Kidney (tissue), 14 donors: ENCODE data around the gene AOC1. TPM values are rescaled to one million over a fixed set of nuclear protein-coding genes. Genes with fewer than 3 reads are reported as not detected.

Experiments used
- DNase-seq, 5 donors: peaks; one replicate each; pipeline ENCODE4 v3.0.0-alpha.2; 2013 to 2020
- FAIRE-seq: peaks from 2 replicates; lab custom pipeline; 2012; peaks lifted over from hg19 to GRCh38; lab: Jason Lieb, UNC
- H3K27ac ChIP-seq, 2 donors: one replicate each; pipeline ENCODE4 v1.7.0; 2013; ENCODE audit warnings: low read depth in 2 of 2, low read length in 2 of 2, inconsistent platforms in 1 of 2
- H3K27me3 ChIP-seq: one replicate; pipeline ENCODE4 v1.7.1; 2013; ENCODE audit warnings: low read length, inconsistent platforms; ENCODE audit not compliant: control insufficient read depth, insufficient read depth
- H3K36me3 ChIP-seq, 3 donors: one replicate each; pipeline versions ENCODE4 v1.7.0 to v1.7.1; 2013; ENCODE audit warnings: low read length in 3 of 3, control low read depth in 1 of 3, inconsistent platforms in 1 of 3; ENCODE audit not compliant: insufficient read depth in 3 of 3, control insufficient read depth in 2 of 3
- H3K4me1 ChIP-seq, 3 donors: one replicate each; pipeline versions ENCODE4 v1.7.0 to v1.7.1; 2013; ENCODE audit warnings: low read length in 3 of 3, inconsistent platforms in 1 of 3, low read depth in 1 of 3; ENCODE audit not compliant: control insufficient read depth in 2 of 3, insufficient read depth in 2 of 3
- H3K4me3 ChIP-seq, 3 donors: one replicate each; pipeline versions ENCODE4 v1.7.0 to v1.8.1; 2013; ENCODE audit warnings: low read length in 3 of 3, control low read depth in 1 of 3, inconsistent platforms in 1 of 3
- H3K9ac ChIP-seq, 3 donors: one replicate each; pipeline versions ENCODE4 v1.7.0 to v1.7.1; 2013; ENCODE audit warnings: low read length in 3 of 3, control low read depth in 1 of 3, inconsistent platforms in 1 of 3
- H3K9me3 ChIP-seq, 3 donors: one replicate each; pipeline versions ENCODE4 v1.7.0 to v1.7.1; 2013; ENCODE audit warnings: low read length in 3 of 3, control low read depth in 1 of 3, inconsistent platforms in 1 of 3; ENCODE audit not compliant: control insufficient read depth in 2 of 3, insufficient read depth in 1 of 3
- CTCF ChIP-seq: IDR thresholded peaks from 3 replicates; pipeline ENCODE4 v1.5.1; 2012; ENCODE audit warnings: mild to moderate bottlenecking, moderate library complexity, borderline replicate concordance; ENCODE audit not compliant: insufficient read depth; ENCODE audit errors: extremely low read depth
- intact Hi-C: fragments of 100-400 bp; cut with DNase I; formaldehyde crosslinking; loops from one replicate; pipeline ENCODE4 v1.11.1; 2022
- polyA plus RNA-seq: library from polyadenylated mRNA; stranded (reverse); fragments of 350-450 nt; fragmentation: Illumina TruSeq; extraction: RNeasy Lipid Tissue Mini Kit (QIAGEN cat#74804); gene quantifications from one replicate; pipeline ENCODE4 v1.2.3, GENCODE V29; 2014; ENCODE audit warnings: low read depth, low replicate concordance; ENCODE audit not compliant: insufficient read depth
- total RNA-seq: library from RNA; stranded (reverse); fragmentation: NEBNext Ultra II Directional; extraction: Animal tissue kit (Norgen Biotek cat#: 25700); gene quantifications from one replicate; pipeline ENCODE4 v1.2.1, GENCODE V29; 2021
- donor health status: control.
- donor health status: control.
- donor health status: control.
- donor health status: control.
- donor health status: control.
- donor health status: DM: yes; HTN: yes; CAD: no.
- donor health status: Normal renal cell carcinoma (clear cell type).

Gene AOC1
- total and polyA plus RNA-seq, 2 donors from 2014 or later = 99.1 to 170 TPM

GRCh38 chr7:150847536-150847935, 4.8 kb upstream of the AOC1 start:
- Histone ChIP-seq H3K9me3 (no peaks in the 10 kb centered on the region), H3K27me3 (no peaks in the 10 kb centered on the region), H3K27ac (no peak overlapping the region), H3K4me1 (peaks cover 0 to 4% (median 0%) of the 10 kb centered on the region in 3 donors), H3K9ac (no peak overlapping the region), H3K4me3 (no peak overlapping the region), H3K36me3 (no peaks in the 10 kb centered on the region)
- no peak for TF ChIP-seq CTCF
- intact Hi-C loops = no loop called here
- peak in 1 of 5 donors; percentile 11 for DNase-seq
- FAIRE-seq = no peak

GRCh38 chr7:150848111-150848510, 4.2 kb upstream of the AOC1 start:
- H3K27me3 ChIP-seq = no peaks in the 10 kb centered on the region
- DNase-seq (peak in 1 of 5 donors; percentile 13), FAIRE-seq (no peak)
- no peaks in the 10 kb centered on the region for H3K36me3 ChIP-seq
- TF ChIP-seq CTCF = no peak
- no peak overlapping the region for H3K4me3 ChIP-seq
- intact Hi-C loops = no loop called here
- H3K9me3 ChIP-seq = no peaks in the 10 kb centered on the region
- peaks cover 0 to 4% (median 0%) of the 10 kb centered on the region in 3 donors for H3K4me1 ChIP-seq
- H3K9ac ChIP-seq = no peak overlapping the region
- H3K27ac ChIP-seq = no peak overlapping the region

- no peak overlapping the region for H3K9ac ChIP-seq
- intact Hi-C loops = no loop called here
- TF ChIP-seq CTCF = no peak
- H3K4me3 ChIP-seq = no peak overlapping the region
- peaks cover 0 to 4% (median 0%) of the 10 kb centered on the region in 3 donors for H3K4me1 ChIP-seq
- no peak overlapping the region for H3K27ac ChIP-seq
- no peaks in the 10 kb centered on the region for H3K36me3 ChIP-seq
- H3K27me3 ChIP-seq = no peaks in the 10 kb centered on the region
- FAIRE-seq = no peak
- peak in 1 of 5 donors; percentile 7 for DNase-seq
- no peaks in the 10 kb centered on the region for H3K9me3 ChIP-seq
Observed at GRCh38 chr7:150848561-150849115, 3.7 kb upstream of the AOC1 start.

- H3K36me3 ChIP-seq = no peaks in the 10 kb centered on the region
- DNase-seq (peak in 1 of 5 donors; percentile 7), FAIRE-seq (no peak)
- no peak for TF ChIP-seq CTCF
- intact Hi-C loops = no loop called here
- H3K4me3 ChIP-seq = no peak overlapping the region
- peaks cover 0 to 7% (median 0%) of the 10 kb centered on the region in 3 donors for H3K4me1 ChIP-seq
- no peaks in the 10 kb centered on the region for H3K27me3 ChIP-seq
- H3K9ac ChIP-seq = no peak overlapping the region
- H3K27ac ChIP-seq = no peak overlapping the region
- H3K9me3 ChIP-seq = no peaks in the 10 kb centered on the region
Observed at GRCh38 chr7:150849204-150849775, 3.0 kb upstream of the AOC1 start.
